AG10803 (cell line): ENCODE measurements around the gene ADIRF.
A peak's percentile ranks its signal among the peaks of the same experiment; 100 is the strongest.
"Not testable (repeated sequence)": the region's sequence is repeated elsewhere in the genome, so short reads cannot be mapped to it uniquely, and the experiment has no call there.

Experiments
- DNase-seq: peaks from one replicate; pipeline ENCODE4 v3.0.0; 2010; ENCODE audit warnings: low read depth
- H3K4me3 ChIP-seq: 2 replicates; pipeline ENCODE4 v1.5.1; 2011; ENCODE audit warnings: mild to moderate bottlenecking, low read length, control low read depth
- CTCF ChIP-seq: conservative IDR thresholded peaks from 2 replicates; pipeline ENCODE4 v1.5.1; 2011; ENCODE audit warnings: mild to moderate bottlenecking, low read length, control low read depth, inconsistent platforms

Gene ADIRF

GRCh38 chr10:86970162-86970981 is 2.1 kb downstream of the ADIRF start:
- TF ChIP-seq CTCF, result no peak
- peak overlapping the region; percentile 79 for H3K4me3 ChIP-seq
- peak; percentile 75 for DNase-seq

GRCh38 chr10:86970982-86971231 is 2.6 kb downstream of the ADIRF start:
- DNase-seq, result no peak
- H3K4me3 ChIP-seq, result peak overlapping the region; percentile 79
- TF ChIP-seq CTCF, result no peak

GRCh38 chr10:86971232-86971991 is 3.1 kb downstream of the ADIRF start:
- H3K4me3 ChIP-seq, result peak overlapping the region; percentile 79
- no peak; the same call in 1 of the 2 replicates for TF ChIP-seq CTCF
- DNase-seq, result peak; percentile 89

- no peak for DNase-seq
- no peak for TF ChIP-seq CTCF
- no peak overlapping the region for H3K4me3 ChIP-seq
These were observed 4.5 kb downstream of the ADIRF start for GRCh38 chr10:86972613-86973380.

- no peak for DNase-seq
- TF ChIP-seq CTCF, result no peak
These were observed 6.2 kb downstream of the ADIRF start for GRCh38 chr10:86974484-86974883.

GRCh38 chr10:86976362-86977056 is 8.2 kb downstream of the ADIRF start:
- DNase-seq, result no peak
- TF ChIP-seq CTCF, result no peak
- no peak overlapping the region for H3K4me3 ChIP-seq

More at GRCh38 chr10:86974484-86974883, 6.2 kb downstream of the ADIRF start:
- H3K4me3 ChIP-seq, result no peak overlapping the region

GRCh38 chr10:86978457-86978856 is 10.2 kb downstream of the ADIRF start:
- H3K4me3 ChIP-seq, DNase-seq: not testable (repeated sequence)
